Measurements from ENCODE around the gene SMIM30. TPM values are rescaled to one million over a fixed set of nuclear protein-coding genes. Genes with fewer than 3 reads are reported as not detected.
"Not testable (repeated sequence)": the region's sequence is repeated elsewhere in the genome, so short reads cannot be mapped to it uniquely, and the experiment has no call there.

SMIM30 gene, protein sequence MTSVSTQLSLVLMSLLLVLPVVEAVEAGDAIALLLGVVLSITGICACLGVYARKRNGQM
- 100 to 1,000 TPM in 3 of 4 donors, 10 to 100 TPM in 1; 78.5 to 112 (median 107) TPM for polyA plus RNA-seq (ENCODE audit: insufficient read length in 4 of 4)

DNA sequence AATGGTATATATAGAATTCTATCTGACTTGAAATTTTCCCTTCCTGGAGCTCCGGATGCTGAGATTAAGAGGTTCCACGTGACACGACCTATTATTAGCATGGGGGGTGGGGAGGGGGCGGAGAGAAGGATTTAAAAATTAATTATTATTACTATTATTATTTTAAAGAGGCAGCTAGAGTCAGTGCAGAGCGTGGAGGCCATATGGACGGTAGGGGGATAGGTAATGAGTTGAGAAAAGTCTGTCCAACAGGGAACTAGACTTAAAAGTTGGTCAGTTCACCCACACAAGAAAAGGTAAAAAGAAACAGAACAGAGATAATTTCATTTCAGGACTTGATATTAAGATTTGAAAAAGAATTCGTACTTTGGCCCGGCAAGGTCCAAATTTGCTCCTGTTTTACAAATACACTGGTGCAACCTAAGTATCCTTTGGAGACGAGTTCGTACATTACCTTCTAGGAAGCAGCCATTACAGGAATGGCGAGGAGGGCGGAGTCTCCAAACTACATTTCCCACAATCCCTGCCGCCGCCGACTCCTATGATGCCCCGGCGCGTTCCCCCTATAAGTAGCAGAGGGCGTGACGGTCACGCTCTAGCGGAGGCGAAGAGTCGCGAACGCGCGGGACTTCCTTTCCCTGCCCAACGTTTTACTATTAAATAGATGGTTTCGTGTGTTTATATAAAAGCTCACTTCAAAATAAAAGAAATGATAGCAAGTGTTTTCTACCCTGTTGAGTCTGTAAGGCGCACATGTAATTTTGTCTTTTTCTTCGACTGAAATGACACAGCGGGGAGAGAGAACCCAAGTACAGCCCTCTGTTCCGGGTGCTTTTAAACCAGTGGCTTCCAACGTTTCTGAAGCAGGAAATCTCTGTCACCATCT lies at the start of gene SMIM30:
Gene SMIM30, minus strand, starts transcription at position 481 of the 886 bp plus-strand sequence. CDS start 976 bp downstream, outside the sequence.
- peak; percentile 81 to 87 (median 85) for DNase-seq (ENCODE audit: low read depth in 4 of 4, low spot score in 3 of 4)

DNA sequence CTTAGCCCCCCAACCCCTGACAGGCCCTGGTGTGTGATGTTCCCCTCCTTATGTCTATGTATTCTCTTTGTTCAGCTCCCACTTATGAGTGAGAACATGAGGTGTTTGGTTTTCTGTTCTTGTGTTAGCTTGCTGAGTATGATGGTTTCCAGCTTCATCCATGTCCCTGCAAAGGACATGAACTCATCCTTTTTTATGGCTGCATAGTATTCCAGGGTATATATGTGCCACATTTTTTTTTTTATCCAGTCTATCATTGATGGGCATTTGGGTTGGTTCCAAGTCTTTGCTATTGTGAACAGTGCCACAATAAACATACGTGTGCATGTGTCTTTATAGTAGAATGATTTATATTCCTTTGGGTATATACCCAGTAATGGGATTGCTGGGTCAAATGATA lies 47.8 kb upstream of the SMIM30 start:
- DNase-seq (ENCODE audit: low read depth in 4 of 4, low spot score in 3 of 4), result not testable (repeated sequence)

- no peak for DNase-seq (ENCODE audit: low read depth in 4 of 4, low spot score in 3 of 4)
Measured at GRCh38 chr7:113161050-113161449, 42.7 kb upstream of the SMIM30 start.

- peak in 1 of 4 donors; percentile 5 for DNase-seq (ENCODE audit: low read depth in 4 of 4, low spot score in 3 of 4)
Measured at GRCh38 chr7:113159746-113160339, 41.5 kb upstream of the SMIM30 start.

DNA sequence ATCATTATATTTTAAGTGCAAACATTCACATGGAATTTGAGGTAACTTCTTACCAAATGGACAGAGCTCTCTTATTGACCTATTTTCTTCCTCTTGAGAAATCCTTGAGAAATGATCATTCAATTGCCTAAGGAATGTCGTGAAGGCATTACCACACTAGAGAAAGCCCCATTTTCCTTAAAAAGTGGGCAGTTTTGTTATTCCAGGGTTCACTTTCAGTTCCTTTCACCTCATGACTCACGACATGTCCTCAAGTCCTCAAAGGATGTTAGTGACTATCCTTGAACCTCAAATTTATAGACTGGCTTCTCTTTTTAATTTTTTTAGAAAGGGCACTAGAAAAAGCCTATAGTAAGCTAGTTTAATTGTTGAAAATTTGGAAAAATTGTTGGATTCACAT lies 40.4 kb upstream of the SMIM30 start:
- no peak for DNase-seq (ENCODE audit: low read depth in 4 of 4, low spot score in 3 of 4)

- no peak for DNase-seq (ENCODE audit: low read depth in 4 of 4, low spot score in 3 of 4)
Measured at GRCh38 chr7:113154117-113154516, 35.8 kb upstream of the SMIM30 start.

DNA sequence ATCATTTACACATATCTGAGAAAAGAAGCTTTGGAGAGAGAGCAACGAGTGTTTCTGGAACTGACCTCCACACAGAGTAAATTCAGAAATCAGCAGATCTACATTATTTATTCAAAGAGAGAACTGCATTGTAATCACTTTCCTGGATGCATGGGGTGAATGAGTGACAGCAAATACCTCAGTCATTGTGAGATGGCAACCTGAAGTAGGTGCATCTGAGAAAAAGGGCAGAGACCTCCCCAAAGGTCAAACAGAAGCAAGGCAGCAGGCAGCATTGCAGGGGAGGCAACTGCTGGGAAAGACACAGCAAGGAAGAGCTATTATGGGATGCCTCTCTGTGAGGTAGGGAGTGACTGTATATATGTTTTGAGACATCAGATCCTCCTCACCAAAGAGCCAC lies 26.5 kb upstream of the SMIM30 start:
- DNase-seq (ENCODE audit: low read depth in 4 of 4, low spot score in 3 of 4), result no peak

- no peak for DNase-seq (ENCODE audit: low read depth in 4 of 4, low spot score in 3 of 4)
Measured at GRCh38 chr7:113143486-113144257, 25.3 kb upstream of the SMIM30 start.

DNA sequence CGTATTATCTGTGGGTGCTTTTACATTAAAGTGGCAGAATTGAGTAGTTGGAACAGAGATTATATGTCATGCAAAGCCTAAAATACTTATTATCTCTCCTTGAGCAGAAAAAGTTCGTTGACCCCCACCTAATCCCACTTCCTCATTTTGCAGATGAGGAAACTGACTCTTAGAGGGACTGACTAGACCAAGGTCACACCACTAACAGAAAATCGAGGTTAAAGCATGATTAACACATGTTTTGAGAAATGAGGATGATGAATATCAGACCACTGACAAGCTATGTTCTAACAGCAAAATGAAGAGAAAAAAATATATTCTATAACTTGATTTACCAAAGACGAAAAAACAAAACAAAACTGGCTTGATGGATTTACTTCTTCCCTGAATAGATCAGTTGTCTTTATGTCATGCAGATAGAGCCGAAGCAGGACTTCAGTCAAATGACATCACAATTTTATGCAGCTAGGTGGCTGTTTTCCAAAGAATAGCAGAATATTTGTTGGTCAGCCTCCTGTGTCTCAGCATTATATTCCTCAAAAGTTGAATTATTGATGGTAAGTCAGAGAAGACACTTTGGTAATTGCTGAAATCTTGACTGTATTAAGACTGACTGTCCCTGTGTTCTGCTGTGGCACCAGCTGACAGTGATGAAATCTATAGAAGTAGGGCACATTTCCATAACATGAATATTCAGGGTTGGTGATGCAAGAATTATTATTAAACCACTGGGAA lies 24.2 kb upstream of the SMIM30 start:
- no peak for DNase-seq (ENCODE audit: low read depth in 4 of 4, low spot score in 3 of 4)

DNA sequence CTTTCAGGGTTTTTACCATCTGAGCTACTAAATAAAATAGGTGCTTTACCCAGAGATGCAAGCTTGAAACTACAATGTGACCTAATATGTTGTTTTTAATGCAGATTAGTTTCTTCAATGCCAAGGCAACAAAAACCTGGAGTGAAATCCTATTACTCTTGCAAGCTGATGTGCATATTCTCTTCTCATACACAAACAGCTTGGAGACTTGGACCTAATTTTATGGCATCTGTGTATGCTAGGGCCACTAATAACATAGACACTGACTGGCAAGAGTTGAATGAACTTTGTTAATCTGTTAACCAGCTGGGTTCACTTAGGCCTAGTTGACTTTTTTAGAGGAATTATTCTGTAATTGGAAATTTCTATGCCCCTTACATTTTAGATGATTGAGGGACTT lies 23.4 kb upstream of the SMIM30 start:
- DNase-seq (ENCODE audit: low read depth in 4 of 4, low spot score in 3 of 4), result no peak

GRCh38 chr7:113140956-113141355 lies 22.6 kb upstream of the SMIM30 start:
- no peak for DNase-seq (ENCODE audit: low read depth in 4 of 4, low spot score in 3 of 4)

- no peak for DNase-seq (ENCODE audit: low read depth in 4 of 4, low spot score in 3 of 4)
Measured at GRCh38 chr7:113137241-113137640, 18.9 kb upstream of the SMIM30 start.

DNA sequence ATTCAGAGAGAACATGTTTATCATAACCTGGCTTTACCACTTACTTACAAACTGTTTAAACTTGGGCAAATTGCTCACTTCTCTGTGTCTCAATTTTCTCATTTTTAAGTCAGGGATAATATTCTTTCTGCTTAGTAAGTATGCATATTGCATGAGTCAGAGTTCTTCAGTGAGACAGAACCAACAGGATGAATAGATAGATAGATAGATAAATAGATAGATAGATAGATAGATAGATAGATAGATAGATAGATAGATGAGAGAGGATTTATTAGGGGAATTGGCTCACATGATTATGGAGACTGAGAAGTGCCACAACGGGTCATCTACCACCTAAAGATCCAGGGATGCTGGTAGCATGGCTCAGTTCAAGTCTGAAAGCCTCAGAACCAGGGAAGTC lies 15.7 kb upstream of the SMIM30 start:
- DNase-seq (ENCODE audit: low read depth in 4 of 4, low spot score in 3 of 4), result no peak

DNA sequence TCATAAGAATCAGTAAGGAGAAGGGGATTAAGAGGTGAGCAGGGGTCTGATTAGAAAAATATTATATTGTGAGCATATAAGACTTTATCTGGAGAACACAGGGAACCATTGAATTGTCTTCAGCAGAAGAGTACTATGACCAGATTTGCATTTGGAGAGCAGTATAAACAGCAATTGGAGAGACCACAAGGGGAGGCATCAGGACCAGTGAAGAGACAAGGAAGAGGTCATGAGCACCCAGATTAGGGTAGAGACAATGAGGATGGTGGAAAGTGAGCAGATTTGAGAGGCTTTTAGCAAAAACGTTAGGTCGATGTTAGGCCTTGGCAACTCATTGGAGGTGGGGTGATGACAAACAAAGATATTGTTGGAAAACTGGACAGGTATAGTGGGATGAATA lies 13.0 kb upstream of the SMIM30 start:
- DNase-seq (ENCODE audit: low read depth in 4 of 4, low spot score in 3 of 4), result no peak

GRCh38 chr7:113128031-113128430 lies 9.7 kb upstream of the SMIM30 start:
- no peak for DNase-seq (ENCODE audit: low read depth in 4 of 4, low spot score in 3 of 4)

- no peak for DNase-seq (ENCODE audit: low read depth in 4 of 4, low spot score in 3 of 4)
Measured at GRCh38 chr7:113125728-113126127, 7.4 kb upstream of the SMIM30 start.

DNA sequence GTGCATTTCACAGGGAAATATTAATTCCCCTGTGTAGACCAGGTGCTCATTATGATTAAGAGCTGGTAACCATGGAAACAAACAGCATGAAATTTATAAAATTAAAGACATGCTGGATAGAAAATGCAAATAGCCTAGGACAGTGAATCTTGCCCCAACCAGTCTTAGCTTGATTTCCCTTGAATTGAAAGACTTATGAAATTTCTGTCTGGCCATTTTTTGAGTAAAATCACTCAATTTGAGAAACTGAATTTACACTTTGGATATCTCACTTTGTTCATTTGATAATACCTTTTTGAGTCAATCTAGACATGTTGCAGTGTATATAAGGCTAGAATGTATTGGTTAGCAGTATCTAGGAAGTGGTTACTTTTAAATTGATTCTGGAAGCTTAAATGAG lies 4.4 kb upstream of the SMIM30 start:
- no peak for DNase-seq (ENCODE audit: low read depth in 4 of 4, low spot score in 3 of 4)

DNA sequence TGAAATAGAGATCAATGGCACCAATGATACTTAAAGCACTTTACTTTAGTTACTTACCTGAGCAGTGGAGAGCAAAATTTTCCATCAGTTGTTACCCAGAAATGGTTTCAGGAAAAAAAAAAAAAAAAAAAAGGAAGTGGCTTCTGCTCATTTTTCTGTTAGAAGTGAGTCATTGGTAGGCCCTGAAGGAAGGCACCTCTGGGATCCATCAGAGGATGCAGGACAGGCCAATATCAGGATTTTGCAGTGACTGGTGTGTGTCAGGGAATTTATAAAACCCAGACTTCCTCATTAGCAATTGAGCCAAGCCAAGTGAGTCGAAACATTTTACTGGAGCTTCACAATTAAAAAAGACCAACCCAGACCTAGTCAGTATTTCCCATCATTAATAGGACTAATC lies 2.3 kb upstream of the SMIM30 start:
- no peak for DNase-seq (ENCODE audit: low read depth in 4 of 4, low spot score in 3 of 4)

GRCh38 chr7:113119429-113119828 lies 1.1 kb upstream of the SMIM30 start:
- no peak for DNase-seq (ENCODE audit: low read depth in 4 of 4, low spot score in 3 of 4)

DNA sequence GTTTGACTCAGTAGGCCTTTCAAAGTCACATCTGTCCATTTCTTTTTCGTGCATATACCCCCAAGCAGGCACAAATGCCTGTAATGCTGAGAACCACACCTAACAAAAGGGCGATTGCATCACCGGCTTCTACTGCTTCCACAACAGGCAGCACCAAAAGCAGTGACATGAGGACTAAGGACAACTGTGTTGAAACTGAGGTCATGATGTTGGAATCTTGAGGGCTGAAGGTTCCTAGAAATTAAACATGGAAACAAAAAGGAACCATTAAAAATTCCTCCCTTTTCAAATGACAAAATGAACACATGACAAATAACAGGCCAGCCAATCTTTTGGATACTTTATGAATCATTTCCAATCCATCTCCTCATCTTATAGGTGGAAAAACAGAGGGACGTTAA lies 980 bp downstream of the SMIM30 start:
- DNase-seq (ENCODE audit: low read depth in 4 of 4, low spot score in 3 of 4), result not testable (repeated sequence)
